Spleen (tissue), 7 donors: ENCODE results near the gene SPN.

Source experiments
- CTCF ChIP-seq, 11 experiments: fragments of 200-600 bp in 7 of 11; fragments of 450-650 bp in 4 of 11; sonication (generic) in 4 of 11; IDR thresholded peaks in 8 of 11; conservative IDR thresholded peaks in 3 of 11; 1 replicate in 7 of 11; 2 replicates in 4 of 11; pipeline versions ENCODE4 v1.4.0 to v1.8.0; 2016 to 2021; ENCODE audit warnings: antibody characterized with exemption in 11 of 11, inconsistent platforms in 4 of 11, mild to moderate bottlenecking in 1 of 11
- POLR2A ChIP-seq, 3 donors: fragments of 450-650 bp; IDR thresholded peaks; one replicate each; pipeline ENCODE4 v1.5.1; 2017; ENCODE audit warnings: antibody characterized with exemption in 3 of 3, mild to moderate bottlenecking in 1 of 3
- POLR2AphosphoS5 ChIP-seq, 3 donors: sonication (generic); formaldehyde crosslinking; IDR thresholded peaks; one replicate each; pipeline ENCODE4 v1.5.1; 2017; ENCODE audit warnings: antibody characterized with exemption in 3 of 3
- donor health status: DM: no; HTN: no; CAD: no; lungs with moderate emphysema.
- donor health status: DM: no; HTN: no; CAD: no.
- donor health status: DM: no; HTN: no; CAD: no.

GRCh38 chr16:29696881-29697331, 33.9 kb downstream of the SPN start:
- no peak for TF ChIP-seq POLR2A (IDR thresholded peaks at IDR 0.05)
- no peak for TF ChIP-seq CTCF (IDR thresholded peaks at IDR 0.05 in 8 of 11, conservative IDR thresholded peaks at IDR 0.05 in 3 of 11)
- no peak for TF ChIP-seq POLR2AphosphoS5 (IDR thresholded peaks at IDR 0.05)
